Measurements from ENCODE around the gene BUD23.

GRCh38 chr7:73645643-73646174 is 37.7 kb upstream of the BUD23 start:
- TF ChIP-seq CTCF (conservative IDR thresholded peaks at IDR 0.05; ENCODE audit: low read depth, low read length) (no peak), EZH2phosphoT487 (IDR thresholded peaks at IDR 0.05; ENCODE audit: borderline replicate concordance, low read length) (no peak), EZH2 (IDR thresholded peaks at IDR 0.05; ENCODE audit: low read length, unreplicated experiment) (no peak)

Data from PC-3 (cell line).